NCI-H1436 (cell line): ENCODE data around the gene RALGAPA1.
"Not testable (repeated sequence)": the region's sequence is repeated elsewhere in the genome, so short reads cannot be mapped to it uniquely, and the experiment has no call there.

Experiments used
- DNase-seq: peaks from one replicate; lab custom pipeline; 2025; lab: John Stamatoyannopoulos, UW

Gene RALGAPA1

DNA sequence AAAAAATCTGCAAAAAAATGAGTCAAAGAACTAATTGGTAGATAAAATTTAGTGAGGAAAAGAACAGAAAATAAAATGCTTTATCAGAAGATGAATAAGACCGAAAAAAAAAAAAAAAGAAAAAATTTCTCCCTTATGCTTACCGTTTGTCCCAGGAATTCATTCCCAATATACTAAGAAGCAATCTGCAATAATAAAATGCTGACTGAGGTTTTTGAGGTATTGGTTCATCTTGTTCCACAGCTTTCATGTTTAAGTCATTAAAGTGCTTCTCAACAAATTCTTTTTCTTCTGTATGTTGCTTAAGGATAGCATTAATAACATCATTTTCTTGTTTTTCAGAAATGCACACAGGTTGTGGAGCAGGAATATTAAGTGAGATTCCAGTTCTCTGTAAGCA, 182.1 kb downstream of the RALGAPA1 start:
- DNase-seq = not testable (repeated sequence)

DNA sequence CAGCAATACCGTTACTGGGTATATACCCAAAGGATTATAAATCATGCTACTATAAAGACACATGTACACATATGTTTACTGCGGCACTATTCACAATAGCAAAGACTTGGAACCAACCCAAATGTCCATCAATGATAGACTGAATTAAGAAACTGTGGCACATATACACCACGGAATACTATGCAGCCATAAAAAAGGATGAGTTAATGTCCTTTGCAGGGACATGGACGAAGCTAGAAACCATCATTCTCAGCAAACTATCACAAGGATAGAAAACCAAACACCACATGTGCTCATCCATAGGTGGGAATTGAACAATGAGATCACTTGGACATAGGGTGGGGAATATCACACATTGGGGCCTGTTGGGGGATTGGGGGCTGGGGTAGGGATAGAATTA, 187.1 kb downstream of the RALGAPA1 start:
- DNase-seq = not testable (repeated sequence)

DNA sequence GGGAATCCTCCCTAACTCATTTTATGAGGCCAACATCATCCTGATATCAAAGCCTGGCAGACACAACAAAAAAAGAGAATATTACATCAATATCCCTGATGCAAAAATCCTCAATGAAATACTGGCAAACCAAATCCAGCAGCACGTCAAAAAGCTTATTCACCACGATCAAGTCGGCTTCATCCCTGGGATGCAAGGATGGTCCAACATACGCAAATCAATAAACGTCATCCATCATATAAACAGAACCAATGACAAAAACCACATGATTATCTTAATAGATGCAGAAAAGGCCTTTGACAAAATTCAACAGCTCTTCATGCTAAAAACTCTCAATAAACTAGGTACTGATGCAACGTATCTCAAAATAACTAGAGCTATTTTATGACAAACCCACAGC, 189.1 kb downstream of the RALGAPA1 start:
- DNase-seq = not testable (repeated sequence)

DNA sequence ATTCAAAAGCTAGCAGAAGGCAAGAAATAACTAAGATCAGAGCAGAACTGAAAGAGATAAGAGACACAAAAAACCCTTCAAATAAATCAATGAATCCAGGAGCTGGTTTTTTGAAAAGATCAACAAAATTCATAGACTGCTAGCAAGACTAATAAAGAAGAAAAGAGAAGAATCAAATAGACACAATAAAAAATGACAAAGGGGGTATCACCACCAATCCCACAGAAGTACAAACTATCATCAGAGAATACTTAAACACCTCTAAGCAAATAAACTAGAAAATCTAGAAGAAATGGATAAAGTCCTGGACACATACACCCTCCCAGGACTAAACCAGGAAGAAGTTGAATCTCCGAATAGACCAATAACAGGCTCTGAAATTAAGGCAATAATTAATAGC, 189.6 kb downstream of the RALGAPA1 start:
- not testable (repeated sequence) for DNase-seq

- no peak for DNase-seq
Measured at GRCh38 chr14:35617500-35617899, 191.6 kb downstream of the RALGAPA1 start.

- DNase-seq = no peak
Measured at GRCh38 chr14:35607380-35607779, 201.7 kb downstream of the RALGAPA1 start.

- no peak for DNase-seq
Measured at GRCh38 chr14:35600253-35600652, 208.8 kb downstream of the RALGAPA1 start.

DNA sequence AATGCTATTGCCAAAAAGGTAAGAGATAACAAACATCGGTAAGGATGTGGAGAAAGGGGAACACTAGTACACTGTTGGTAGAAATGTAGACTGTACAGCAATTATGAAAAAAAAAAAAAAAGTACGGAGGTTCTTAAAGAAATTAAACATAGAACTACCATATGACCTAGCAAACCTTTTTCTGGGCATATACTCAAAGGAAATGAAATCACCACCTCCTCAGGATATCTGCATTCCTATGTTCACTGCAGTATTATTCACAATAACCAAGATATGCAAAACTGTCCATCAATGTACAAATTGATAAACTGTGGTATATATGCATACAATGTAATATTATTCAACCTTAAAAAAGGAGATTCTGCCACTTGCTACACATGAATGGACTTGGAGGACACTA, 214.5 kb downstream of the RALGAPA1 start:
- no peak for DNase-seq

DNA sequence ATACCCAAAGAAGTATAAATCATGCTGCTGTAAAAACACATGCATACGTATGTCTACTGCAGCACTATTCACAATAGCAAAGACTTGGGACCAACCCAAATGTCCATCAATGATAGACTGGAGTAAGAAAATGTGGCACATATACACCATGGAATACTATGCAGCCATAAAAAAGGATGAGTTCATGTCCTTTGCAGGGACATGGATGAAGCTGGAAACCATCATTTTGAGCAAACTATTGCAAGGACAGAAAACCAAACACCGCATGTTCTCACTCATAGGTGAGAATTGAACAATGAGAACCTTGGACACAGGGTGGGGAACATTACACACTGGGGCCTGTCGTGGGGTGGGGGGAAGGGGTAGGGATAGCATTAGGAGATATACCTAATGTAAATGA, 221.7 kb downstream of the RALGAPA1 start:
- not testable (repeated sequence) for DNase-seq

DNA sequence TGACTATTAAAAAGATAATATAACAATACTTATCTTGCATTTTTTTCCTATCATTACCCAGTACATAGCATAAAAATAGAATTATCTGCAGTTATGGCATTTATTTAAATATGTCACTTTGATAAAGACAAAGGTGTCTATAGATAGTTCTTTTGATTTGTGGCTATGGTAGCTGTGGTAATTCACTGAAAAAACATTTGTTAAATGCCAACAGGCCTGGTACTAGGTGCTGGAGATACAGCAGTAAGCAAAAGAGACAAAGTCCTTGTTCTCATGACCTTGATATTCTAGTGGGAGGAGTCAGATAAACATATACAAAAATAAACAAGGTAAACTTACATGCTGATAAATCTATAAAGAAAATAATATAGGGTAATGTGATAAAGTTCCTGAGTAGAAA, 230.5 kb downstream of the RALGAPA1 start:
- no peak for DNase-seq

- DNase-seq = no peak
Measured at GRCh38 chr14:35578135-35578534, 231.0 kb downstream of the RALGAPA1 start.

DNA sequence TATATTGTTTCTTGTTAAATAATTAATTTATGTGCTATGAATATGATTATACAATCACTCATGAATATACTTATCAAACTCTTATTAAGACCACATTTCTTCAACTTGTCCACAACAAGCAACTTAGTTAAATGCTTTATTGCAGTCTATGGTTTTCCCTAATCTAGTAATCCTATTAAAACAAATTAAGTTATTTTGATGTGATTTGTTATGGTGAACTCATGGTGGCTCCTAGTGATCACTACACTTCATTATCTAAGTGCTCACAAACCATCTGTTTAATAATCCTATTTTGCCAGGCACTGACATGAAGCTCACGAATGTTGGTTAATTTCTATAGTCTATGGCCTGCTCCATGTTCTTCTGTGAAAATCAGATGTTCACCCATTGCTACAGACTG, 232.2 kb downstream of the RALGAPA1 start:
- DNase-seq = no peak

GRCh38 chr14:35576260-35576659, 232.8 kb downstream of the RALGAPA1 start:
- DNase-seq = no peak

- no peak for DNase-seq
Measured at GRCh38 chr14:35573911-35574310, 235.2 kb downstream of the RALGAPA1 start.

DNA sequence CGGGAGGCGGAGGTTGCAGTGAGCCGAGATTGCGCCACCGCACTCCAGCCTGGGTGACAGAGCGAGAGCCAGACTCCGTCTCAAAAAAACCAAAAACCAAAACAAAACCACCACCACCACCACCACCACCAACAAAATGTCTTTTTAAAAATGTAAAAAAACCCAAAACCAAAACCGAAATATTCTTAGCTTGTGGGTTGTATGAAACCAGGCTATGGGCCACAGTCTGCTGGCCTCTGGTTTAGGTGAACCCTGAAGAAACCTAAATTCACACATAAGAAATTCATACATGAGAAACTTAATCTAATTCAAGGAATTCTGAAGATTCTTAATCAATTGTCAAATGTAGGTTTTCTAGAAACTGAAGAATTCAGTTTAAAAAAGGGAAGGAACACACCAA, 237.5 kb downstream of the RALGAPA1 start:
- DNase-seq = no peak

- DNase-seq = no peak
Measured at GRCh38 chr14:35565871-35566464, 243.1 kb downstream of the RALGAPA1 start.

DNA sequence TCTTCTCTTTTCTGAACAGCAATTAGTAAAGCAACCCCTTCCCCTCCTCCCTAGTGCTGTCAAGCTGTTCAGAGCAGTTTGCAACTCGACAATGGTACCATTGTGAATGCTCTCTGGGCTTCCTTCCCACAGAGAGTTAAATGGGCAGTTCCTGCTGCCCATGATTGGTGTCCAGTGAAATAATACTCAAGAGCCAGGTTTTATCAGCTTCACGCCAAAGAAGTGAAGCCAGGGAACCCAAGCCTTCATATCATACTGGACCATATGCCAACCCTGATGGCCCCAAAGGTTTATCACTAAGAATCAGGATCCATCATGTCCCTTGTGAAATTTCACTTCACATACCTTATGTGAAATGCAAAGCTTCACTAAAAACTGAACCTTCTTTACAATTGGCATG, 250.4 kb downstream of the RALGAPA1 start:
- no peak for DNase-seq

GRCh38 chr14:35557221-35557747, 251.8 kb downstream of the RALGAPA1 start:
- no peak for DNase-seq

GRCh38 chr14:35556548-35556947, 252.5 kb downstream of the RALGAPA1 start:
- no peak for DNase-seq

GRCh38 chr14:35553808-35554207, 255.3 kb downstream of the RALGAPA1 start:
- DNase-seq = no peak

DNA sequence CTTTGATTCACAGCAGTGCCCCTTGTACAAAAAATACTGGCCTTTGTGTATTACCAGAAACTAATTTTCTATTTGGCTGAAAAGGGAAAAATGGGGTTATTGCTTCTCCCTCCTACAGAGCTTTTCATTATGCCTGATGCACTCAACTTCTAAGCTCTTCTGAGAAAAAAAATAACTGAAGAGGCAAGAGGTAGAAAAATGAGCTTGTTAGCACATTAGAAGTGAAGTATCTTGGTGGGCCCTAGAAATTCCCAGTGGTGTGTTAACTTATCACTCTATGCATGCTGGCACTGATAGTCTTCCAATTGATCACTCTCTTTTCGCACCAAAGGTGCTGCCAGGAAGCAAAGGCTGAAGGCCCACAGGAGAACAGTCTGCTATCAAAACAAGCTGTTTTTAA, 258.0 kb downstream of the RALGAPA1 start:
- no peak for DNase-seq

- DNase-seq = no peak
Measured at GRCh38 chr14:35549551-35549950, 259.5 kb downstream of the RALGAPA1 start.

DNA sequence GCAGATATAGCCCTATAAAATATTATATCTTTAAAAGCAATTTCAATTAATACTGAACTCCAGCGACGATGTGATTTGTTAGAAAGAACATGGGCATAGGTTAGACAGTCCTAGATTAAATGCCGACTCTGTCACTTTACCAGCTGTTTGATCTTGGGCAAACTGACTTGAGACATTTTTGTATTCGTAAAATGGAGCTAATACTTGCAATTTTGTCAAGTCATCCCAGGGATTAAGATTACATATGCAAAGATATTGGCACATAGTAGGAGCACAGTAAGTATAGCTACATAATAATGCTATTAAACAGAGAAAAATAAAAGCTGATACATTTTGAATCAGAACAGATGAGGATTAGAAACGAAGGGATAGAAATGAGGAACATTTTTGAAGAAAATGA, 266.1 kb downstream of the RALGAPA1 start:
- DNase-seq = no peak

- no peak for DNase-seq
Measured at GRCh38 chr14:35539969-35540368, 269.1 kb downstream of the RALGAPA1 start.
